ENCODE measurements around the gene UBA5.

- TF ChIP-seq CTCF (IDR thresholded peaks at IDR 0.05) (no peak), POLR2A (IDR thresholded peaks at IDR 0.05) (no peak), EP300 (IDR thresholded peaks at IDR 0.05) (no peak)
Observed at GRCh38 chr3:132716372-132716771, 56.2 kb downstream of the UBA5 start.
